Non-pigmented ciliary epithelial cell (primary cell): ENCODE data around the gene NUMBL.
"Not testable (repeated sequence)": the region's sequence is repeated elsewhere in the genome, so short reads cannot be mapped to it uniquely, and the experiment has no call there.

ENCODE experiments used
- DNase-seq: peaks from one replicate; pipeline ENCODE4 v3.0.0-alpha.2; 2010; ENCODE audit warnings: low read depth

The NUMBL gene

DNA sequence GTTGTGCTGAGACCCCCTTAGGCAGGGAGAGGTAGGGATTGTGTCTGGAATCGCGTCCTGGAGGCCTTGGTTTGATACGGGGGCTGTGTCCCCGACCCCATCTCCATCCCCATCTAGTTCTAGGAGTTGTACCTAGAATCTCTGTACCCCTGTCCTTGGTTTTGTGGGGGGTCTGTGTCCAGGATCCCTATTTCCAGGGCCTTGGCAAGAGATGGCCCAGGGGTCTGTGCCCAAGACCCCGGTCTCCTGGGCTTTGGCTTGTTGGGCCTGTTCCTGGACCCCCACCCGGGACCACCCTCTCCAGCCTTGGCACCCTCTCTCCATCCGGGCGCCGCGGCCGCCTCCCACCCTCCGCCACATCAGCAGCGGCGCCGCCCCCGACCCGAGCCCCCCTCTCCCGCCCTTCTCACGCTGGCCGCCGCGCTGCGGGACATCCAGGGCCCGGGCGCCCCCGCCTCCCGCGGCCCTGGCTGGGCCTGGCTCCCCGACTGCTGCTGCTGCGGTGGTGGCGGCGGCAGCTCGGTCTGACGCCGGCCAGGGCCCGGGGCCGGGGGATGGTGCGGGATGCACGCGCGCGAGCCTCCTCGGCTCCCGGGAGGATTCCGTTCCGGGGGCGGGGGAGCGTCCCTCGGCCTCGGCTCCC, at the start of gene NUMBL:
Gene NUMBL (minus strand): TSS at position 602 of the 643 bp plus-strand sequence. CDS start 168 bp downstream, at position 434.
- DNase-seq, result no peak

DNA sequence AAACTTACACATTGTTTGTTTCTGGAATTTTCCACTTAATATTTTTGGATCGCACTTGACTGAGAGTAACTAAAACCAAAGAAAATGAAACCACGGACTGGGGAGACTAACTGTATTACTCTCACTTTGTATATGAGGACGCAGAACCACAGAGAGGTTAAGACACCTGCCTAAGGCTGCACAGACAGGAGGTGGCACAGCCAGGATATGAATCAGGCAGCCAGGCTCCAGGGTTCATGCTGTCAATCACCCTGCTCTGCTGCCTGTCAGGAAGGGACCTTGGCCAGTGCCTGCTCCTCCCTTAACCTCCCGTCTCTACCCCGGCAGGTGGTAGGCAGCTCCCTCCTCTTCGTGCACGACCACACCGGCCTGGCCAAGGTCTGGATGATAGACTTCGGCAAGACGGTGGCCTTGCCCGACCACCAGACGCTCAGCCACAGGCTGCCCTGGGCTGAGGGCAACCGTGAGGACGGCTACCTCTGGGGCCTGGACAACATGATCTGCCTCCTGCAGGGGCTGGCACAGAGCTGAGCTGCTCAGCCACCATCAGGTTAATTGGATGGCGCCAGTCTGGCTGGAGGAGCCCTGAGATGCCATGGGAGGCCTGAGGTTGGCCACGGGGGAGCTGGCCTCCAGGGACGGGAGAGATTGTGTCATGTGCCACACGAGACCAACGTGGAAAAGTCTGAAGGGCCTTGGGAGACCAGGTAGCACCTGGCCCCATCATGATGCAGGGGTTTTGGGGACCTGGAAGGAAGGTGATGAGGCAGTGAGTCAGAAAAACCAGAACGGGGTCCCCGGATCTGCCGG, 48.8 kb upstream of the NUMBL start:
- no peak for DNase-seq

DNA sequence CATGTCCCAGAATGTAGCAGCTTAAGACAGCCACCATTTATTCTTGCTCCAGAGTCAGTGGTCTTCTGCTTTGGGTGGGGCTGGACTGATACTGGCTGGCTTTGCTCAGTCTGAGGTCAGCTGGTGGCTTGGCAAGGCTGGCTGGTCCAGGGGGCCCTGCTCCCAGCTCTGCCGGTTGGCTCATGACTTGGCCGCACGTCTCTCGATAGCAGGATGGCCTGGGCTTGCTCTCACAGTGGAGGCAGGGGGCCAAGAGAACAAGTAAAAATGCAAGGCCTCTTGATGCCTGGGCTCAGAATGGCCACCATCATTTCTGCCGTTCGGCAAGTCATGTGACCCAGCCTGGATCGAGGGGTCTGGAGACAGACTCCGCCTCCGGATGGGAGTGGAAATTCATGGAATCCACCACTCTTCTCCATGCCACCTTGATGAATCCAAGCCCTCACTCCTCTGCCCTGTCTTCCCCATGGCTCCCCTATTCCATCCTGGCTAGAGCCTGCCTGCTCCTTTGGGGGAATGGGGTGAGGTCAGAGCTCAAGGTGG, 46.7 kb upstream of the NUMBL start:
- DNase-seq, result no peak

DNA sequence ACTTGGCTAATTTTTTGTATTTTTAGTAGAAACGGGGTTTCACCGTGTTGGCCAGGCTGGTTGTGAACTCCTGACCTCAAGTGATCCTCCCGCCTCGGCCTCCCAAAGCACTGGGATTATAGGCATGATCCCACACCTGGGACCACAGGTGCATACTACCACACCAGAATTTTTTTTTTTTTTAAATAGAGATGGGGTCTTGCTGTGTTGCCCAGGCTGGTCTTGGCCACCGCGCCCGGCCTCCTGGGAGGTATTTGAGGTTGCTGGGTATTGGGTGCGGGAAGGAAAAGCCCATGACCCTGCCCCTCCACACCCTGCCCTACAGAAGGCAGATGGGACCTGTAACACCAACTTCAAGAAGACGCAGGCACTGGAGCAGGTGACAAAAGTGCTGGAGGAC, 46.2 kb upstream of the NUMBL start:
- no peak for DNase-seq

DNA sequence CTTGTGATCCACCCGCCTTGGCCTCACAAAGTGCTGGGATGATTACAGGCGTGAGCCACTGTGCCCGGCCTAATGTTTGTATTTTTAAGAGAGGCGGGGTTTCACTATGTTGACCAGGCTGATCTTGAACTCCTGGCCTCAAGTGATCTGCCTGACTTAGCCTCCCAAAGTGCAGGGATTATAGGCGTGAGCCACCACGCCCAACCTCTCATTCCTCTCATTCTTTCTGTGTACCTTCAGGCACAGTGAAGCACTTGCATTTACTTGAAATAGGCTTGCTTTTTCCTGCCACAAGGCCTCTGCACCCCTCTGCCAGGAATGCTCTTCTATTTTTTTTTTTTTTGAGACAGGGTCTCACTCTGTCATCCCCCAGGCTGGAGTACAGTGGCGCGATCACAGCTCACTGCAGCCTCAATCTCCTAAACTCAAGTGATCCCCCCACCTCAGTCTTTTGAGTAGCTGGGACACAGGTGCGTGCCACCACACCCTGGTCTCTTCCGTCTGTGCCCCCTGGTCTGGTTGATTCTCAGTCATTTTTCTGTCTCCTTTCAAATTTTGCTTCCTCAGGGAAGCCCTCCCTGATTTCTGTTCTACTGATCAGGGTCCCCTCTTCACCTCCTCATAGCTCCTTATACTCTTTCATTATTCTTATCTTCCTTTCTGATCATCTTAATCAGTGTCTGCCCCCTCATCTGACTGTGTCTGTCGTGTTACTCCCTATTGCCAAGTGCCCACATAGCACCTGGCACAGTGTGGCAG, 44.7 kb upstream of the NUMBL start:
- DNase-seq, result no peak

DNA sequence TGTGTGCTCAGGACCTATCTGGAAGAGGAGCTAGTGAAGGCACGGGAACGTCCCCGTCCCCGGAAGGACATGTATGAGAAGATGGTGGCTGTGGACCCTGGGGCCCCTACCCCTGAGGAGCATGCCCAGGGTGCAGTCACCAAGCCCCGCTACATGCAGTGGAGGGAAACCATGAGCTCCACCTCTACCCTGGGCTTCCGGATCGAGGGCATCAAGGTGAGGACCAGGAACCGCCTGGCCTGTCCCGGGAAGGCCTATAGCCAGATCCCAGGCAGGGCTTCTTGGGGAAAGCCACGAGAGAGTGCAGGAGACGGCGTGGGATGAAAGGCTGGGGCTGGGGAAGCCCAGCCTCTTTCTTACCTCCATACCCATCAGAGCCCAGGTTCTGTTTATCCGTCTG, 42.7 kb upstream of the NUMBL start:
- no peak for DNase-seq

DNA sequence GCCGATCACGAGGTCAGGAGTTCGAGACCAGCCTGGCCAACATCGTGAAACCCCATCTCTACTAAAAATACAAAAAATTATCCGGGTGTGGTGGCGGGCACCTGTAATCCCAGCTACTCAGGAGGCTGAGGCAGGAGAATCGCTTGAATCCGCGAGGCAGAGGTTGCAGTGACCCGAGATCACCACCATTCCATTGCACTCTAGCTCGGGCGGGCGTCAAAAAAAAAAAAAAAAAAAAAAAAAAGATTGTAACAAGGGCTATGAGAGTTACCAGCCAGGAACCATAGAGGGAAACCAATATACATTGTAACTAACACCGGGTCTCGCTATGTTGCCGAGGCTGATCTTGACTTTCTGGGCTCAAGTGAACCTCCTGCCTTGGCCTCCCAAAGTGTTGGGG, 41.9 kb upstream of the NUMBL start:
- not testable (repeated sequence) for DNase-seq

DNA sequence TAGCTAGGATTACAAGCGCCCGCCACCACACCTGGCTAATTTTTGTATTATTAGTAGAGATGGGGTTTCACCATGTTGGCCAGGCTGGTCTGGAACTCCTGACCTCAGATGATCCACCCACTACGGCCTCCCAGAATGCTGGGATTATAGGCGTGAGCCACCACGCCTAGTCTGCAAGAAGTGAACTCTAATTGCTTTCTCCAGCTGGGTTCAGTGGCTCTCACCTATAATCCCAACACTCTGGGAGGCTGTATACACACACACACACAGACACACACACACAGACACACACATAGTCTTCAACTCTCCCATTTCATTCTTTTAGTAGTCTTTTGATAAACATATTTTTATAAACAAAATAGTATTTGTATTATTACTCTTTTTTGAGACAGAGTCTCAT, 39.6 kb upstream of the NUMBL start:
- DNase-seq, result not testable (repeated sequence)

DNA sequence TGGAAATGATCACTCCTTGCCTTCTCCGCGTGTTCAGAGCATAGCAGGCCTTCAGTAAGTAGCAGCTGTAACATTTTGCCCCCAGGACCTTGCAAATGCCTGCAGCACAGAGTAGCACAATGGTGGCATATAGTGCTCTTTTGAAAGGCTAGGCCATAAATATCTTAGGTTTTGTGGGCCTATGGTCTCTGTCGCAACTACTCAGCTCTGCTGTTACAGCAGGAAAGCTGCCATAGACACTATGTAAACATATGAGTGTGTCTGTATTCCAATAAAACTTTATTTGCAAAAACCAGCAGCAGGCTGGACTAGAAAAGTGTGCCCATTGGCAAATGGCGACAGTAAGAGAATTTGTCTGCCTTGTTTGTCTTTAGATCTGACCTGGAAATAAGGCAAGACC, 35.8 kb upstream of the NUMBL start:
- DNase-seq, result no peak

DNA sequence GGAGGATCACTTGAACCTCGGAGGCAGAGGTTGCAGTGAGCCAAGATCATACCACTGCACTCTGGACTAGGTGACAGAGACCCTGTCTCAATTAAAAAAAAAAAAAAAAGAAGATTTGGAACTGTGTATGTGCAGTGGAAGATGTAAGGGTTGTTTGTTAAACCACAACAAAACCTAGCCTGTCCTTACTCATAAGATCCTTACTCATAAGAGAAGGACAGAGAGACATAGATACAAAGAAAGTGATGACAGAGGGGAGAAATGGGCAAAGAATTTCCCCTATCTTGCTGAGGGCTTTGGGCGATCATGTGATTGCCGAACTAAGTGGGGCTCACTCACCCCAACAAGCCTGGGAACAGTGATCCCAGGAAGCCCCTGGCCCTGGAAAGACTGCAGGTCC, 34.4 kb upstream of the NUMBL start:
- no peak for DNase-seq

DNA sequence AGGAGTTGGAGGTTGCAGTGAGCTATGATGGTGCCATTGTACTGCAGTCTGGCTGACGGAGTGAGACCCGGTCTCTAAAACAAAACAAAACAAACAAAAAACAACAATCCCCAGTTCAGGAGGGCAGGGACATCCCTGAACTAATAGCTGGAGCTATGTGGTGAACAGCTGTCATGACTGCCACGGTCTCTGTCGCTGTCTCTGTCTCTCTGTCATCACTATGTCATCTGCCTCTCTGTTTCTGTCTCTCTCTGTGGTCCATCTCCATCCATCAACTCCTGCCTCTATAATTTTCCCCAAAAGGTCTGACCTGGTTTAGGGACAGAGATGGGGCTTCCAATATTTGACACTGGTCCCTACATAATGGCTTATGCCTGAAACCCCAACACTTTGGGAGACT, 33.9 kb upstream of the NUMBL start:
- DNase-seq, result no peak

DNA sequence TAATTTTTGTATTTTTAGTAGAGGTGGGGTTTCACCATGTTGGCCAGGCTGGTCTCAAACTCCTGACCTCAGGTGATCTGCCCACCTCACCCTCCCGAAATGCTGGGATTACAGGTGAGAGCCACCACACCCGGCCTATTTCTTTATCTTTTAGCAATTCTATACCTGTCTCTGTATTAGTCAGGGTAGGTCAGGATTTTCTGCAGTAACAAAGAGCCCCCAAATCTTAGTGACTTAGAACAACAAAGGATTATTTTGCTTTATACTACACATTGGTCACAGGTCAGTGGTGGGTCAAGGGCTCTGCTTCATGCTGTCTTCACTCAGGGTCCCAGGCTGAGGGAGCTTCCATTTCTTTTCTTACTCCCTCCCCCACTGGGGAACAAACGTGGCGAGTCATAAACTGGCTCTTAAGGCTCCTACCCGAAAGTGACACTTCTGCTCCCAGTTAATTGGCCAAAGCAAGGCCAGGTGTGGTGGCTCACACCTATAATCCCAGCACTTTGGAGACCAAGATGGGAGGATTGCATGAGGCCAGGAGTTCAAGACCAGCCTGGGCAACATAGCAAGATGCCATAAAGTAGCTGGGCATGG, 33.3 kb upstream of the NUMBL start:
- no peak for DNase-seq

DNA sequence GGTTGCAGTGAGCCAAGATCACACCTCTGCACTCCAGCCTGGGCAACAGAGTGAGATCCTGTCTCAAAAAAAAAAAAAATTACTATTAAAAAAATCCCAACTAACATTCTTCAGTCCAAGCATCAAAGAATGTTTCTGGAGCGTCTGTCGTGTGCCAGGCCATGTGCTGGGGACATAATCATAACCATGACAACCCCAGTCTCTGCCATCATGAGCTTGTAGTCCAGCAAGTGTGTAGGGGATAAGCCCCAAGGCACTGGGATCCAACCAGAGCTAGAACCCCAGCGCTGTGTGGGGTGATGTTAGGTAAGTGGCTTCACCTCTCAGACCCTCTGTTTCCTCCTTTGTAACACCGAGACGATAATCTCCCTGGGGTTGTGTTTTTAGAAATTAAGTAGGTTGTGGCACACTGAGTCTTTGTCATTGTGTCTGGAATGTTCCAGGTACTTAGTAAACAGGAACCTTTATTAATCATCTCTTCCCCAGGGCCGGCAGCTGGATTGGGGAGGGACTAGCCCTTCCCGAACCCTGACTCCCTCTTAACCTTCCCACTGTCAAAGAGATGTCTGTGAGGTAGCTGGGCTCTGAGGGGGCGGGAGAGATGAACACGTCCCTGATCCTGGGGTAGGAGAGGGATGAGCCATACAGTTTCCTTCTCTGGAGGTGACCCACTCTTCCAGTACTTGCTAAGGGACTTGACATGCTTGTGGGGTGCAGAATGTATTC, 31.6 kb upstream of the NUMBL start:
- no peak for DNase-seq

DNA sequence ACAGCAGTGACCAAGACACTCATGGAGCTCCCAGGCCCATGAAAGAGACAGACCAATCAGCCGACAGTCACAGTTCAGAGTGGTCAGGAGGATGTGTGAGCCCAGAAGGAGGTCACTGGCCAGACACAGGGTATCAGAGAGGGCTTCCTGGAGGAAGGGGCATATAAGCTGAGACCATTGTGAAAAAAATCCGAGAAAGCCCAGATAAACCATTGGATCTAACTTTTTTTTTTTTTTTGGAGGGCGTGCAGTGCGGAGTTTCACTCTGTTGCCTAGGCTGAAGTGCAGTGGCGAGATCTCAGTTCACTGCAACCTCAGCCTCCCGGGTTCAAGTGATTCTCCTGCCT, 30.7 kb upstream of the NUMBL start:
- no peak for DNase-seq

DNA sequence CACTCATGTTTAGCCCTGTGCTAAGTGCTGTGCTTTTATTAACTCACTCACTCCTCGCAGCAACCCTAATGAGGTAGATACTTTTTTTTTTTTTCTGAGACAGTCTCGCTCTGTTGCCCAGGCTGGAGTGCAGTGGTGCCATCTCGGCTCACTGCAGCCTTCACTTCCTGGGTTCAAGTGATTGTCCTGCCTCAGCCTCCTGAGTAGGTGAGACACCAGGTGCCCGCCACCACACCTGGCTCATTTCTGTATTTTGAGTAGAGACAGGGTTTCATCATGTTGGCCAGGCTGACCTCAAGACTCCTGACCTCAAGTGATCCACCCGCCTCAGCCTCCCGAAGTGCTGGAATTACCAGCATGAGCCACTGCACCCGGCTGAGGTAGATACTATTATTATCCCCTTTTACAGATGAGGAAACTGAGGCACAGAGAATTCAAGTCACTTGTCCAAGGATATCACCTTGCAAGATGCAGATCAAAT, 29.0 kb upstream of the NUMBL start:
- no peak for DNase-seq

DNA sequence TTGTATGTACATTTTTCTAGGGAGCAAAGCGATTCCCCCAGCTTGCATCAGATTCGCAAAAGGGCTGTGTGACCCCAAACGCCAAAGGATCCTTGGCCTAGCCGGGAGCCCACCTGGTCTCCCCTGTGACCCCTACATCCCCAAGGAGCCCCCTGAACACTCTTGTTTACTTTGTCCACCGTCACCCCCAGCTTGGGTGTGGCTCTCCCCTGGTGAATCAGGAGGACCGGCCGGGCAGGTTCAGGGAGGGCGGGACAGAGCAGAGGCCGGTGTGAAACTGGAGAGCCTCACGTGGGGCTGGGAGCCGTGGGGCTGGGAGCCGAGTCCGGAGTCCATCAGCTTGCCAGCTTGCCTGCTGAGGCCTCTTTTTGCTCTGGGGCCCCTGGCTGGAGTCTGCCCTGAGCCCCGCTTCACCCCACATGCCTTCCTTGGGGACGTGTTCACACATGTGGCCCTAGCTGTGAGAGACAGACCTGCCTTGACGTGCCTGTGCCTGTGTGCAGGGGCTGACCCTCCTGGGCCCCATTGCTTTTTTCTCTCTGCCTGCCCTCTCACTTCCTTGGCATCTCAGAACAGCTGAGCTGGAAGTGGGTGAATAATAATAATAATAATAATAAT, 28.4 kb upstream of the NUMBL start:
- no peak for DNase-seq

DNA sequence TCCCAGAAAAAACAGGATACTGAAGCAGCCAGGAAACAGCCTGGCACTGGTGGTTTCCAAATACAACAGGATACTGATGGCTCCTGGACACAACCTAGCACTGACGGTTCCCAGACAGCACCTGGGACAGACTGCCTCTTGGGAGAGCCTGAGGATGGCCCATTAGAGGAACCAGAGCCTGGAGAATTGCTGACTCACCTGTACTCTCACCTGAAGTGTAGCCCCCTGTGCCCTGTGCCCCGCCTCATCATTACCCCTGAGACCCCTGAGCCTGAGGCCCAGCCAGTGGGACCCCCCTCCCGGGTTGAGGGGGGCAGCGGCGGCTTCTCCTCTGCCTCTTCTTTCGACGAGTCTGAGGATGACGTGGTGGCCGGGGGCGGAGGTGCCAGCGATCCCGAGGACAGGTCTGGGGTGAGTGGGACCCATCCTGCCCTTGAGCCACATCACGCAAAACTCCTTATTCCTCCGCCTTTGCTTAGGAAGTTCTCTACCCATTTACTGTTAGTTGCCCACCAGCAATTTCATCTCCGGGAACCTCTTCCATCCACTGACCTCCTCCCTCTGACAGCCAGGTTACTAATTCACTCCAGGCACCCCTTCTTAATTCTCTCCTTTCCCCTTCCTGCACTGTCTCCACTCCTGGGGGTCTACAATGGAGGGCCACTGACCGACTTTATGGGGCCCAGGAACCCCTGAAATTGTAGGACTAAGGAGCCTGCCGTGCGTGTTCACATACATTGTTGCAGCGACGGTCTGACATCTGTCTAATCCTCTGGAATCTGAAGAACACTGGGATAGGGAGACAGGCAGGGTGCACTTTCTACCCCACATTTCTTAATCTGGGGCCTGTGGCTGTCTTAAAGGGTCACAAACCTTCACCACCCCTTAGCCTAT, 27.7 kb upstream of the NUMBL start:
- no peak for DNase-seq

DNA sequence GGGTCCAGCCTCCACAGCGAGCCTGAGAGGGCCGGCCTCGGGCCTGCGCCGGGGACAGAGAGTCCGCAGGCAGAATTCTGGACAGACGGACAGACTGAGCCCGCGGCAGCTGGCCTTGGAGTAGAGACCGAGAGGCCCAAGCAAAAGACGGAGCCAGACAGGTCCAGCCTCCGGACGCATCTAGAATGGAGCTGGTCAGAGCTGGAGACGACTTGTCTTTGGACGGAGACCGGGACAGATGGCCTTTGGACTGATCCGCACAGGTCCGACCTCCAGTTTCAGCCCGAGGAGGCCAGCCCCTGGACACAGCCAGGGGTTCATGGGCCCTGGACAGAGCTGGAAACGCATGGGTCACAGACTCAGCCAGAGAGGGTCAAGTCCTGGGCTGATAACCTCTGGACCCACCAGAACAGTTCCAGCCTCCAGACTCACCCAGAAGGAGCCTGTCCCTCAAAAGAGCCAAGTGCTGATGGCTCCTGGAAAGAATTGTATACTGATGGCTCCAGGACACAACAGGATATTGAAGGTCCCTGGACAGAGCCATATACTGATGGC, 27.0 kb upstream of the NUMBL start:
- no peak for DNase-seq

DNA sequence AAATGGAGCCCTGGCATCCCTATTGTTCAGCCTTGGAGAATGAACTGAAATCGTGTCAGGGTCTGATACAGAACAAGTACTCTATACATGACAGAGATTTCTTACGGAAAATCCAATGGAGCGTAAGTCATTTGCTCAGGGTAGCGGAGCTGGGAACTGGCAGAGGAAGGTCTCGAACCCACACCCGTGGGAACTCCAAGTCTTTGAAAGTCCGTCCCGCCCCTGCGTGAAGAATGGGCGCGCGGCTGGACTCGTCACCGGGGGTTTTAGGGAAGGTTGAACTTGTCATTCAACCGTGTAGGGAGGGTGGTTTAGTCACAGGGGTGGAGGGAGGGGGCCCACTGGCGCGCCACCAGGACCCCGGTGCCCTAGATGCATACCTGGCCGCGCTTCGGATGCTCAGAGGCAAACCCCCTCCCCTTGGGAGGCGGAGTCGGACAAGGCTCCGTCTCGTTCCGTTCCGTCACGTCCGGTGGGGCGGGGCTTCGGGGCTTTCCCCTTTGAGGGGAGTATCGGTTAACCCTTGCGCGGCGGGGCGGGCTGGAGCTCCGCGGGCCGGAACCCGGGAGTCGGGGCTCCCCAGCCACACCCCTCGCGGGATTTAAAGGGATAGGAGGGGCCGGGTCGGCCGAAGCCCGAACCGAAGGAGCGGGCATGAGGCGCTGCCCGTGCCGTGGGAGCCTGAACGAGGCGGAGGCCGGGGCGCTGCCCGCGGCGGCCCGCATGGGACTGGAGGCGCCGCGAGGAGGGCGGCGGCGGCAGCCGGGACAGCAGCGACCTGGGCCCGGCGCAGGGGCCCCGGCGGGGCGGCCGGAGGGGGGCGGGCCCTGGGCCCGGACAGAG, 26.3 kb upstream of the NUMBL start, which contains the start of the genes COQ8B and ITPKC:
Gene COQ8B (minus strand): TSS at position 405 of the 843 bp plus-strand sequence. CDS start 2,254 bp downstream, outside the sequence.
Gene ITPKC (plus strand): TSS at position 631 of the 843 bp plus-strand sequence. CDS start 24 bp downstream, at position 655.
- peak; percentile 77 for DNase-seq
